CD4-positive, alpha-beta T cell (primary cell): ENCODE measurements around the gene PDZK1IP1. TPM values are rescaled to one million over a fixed set of nuclear protein-coding genes. Genes with fewer than 3 reads are reported as not detected.
A peak's percentile ranks its signal among the peaks of the same experiment; 100 is the strongest.

Experiments used
- ATAC-seq: fragments of 200-7000 bp; cut with Tn5 transposase; one replicate; pipeline ENCODE4 v1.10.0; 2022; ENCODE audit warnings: mild to moderate bottlenecking; ENCODE audit not compliant: poor library complexity
- CTCF ChIA-PET: fragments of 350-600 bp; sonication (Branson Sonifier 250); formaldehyde crosslinking; loops from one replicate; lab custom pipeline; 2021; ENCODE audit warnings: antibody characterized with exemption, inconsistent platforms; lab: Charles Lee
- POLR2A ChIA-PET: fragments of 350-600 bp; sonication (Branson Sonifier 250); formaldehyde crosslinking; loops from one replicate; lab custom pipeline; 2021; ENCODE audit warnings: antibody characterized with exemption, inconsistent platforms; lab: Charles Lee
- DNase-seq, 14 experiments: peaks; one replicate each; pipeline ENCODE4 v3.0.0-alpha.2; 2013 to 2020; ENCODE audit warnings: mixed read lengths in 2 of 14
- H3K27ac ChIP-seq, 2 donors: one replicate each; pipeline versions ENCODE4 v1.5.1 to v1.7.0; 2013; ENCODE audit warnings: low read length in 2 of 2, low read depth in 1 of 2, mild to moderate bottlenecking in 1 of 2
- H3K27me3 ChIP-seq, 2 experiments: 1 replicate in 1 of 2; 2 replicates in 1 of 2; pipeline versions ENCODE4 v1.6.1 to v1.7.0; 2013; ENCODE audit warnings: low read length in 2 of 2, control low read depth in 1 of 2, mild to moderate bottlenecking in 1 of 2, moderate library complexity in 1 of 2; ENCODE audit not compliant: insufficient read depth in 2 of 2, control insufficient read depth in 1 of 2
- H3K36me3 ChIP-seq: one replicate; pipeline ENCODE4 v1.6.1; 2013; ENCODE audit warnings: low read length, control low read depth; ENCODE audit not compliant: insufficient read depth
- H3K4me1 ChIP-seq: one replicate; pipeline ENCODE4 v1.6.1; 2013; ENCODE audit warnings: low read length, control low read depth; ENCODE audit not compliant: insufficient read depth
- H3K4me3 ChIP-seq: one replicate; pipeline ENCODE4 v1.5.1; 2013; ENCODE audit warnings: mild to moderate bottlenecking, low read length, moderate library complexity
- H3K9me3 ChIP-seq, 2 experiments: 1 replicate in 1 of 2; 2 replicates in 1 of 2; pipeline versions ENCODE4 v1.6.1 to v1.7.0; 2013; ENCODE audit warnings: low read length in 2 of 2, mild to moderate bottlenecking in 2 of 2, control low read depth in 1 of 2, moderate library complexity in 1 of 2; ENCODE audit not compliant: control insufficient read depth in 1 of 2, insufficient read depth in 1 of 2
- H3K27ac Mint-ChIP-seq: one replicate; pipeline ENCODE4 v1.8.0; 2020; ENCODE audit warnings: mixed read lengths
- H3K27me3 Mint-ChIP-seq: one replicate; pipeline ENCODE4 v1.8.0; 2021; ENCODE audit warnings: mixed read lengths
- H3K36me3 Mint-ChIP-seq: one replicate; pipeline ENCODE4 v1.8.0; 2021; ENCODE audit warnings: low read depth, mixed read lengths
- H3K4me1 Mint-ChIP-seq: one replicate; pipeline ENCODE4 v1.8.0; 2021; ENCODE audit warnings: low read depth, mixed read lengths
- H3K4me3 Mint-ChIP-seq: one replicate; pipeline ENCODE4 v1.8.0; 2020; ENCODE audit warnings: mild to moderate bottlenecking, mixed read lengths
- H3K9me3 Mint-ChIP-seq: one replicate; pipeline ENCODE4 v1.8.0; 2020; ENCODE audit warnings: mixed read lengths
- intact Hi-C, 2 experiments: fragments of 100-400 bp; cut with DNase I in 1 of 2; cut with micrococcal nuclease in 1 of 2; formaldehyde crosslinking; loops; one replicate each; pipeline versions ENCODE4 v1.15.1 to v1.9.0; 2023 to 2025; cut with DNase I, micrococcal nuclease
- total RNA-seq, 174 experiments: library from RNA in 2 of 174; stranded (reverse) in 2 of 174; gene quantifications; one replicate each; pipeline ENCODE4 v1.2.3 and lab custom pipeline; 2021 to 2026
- TF ChIP-seq, protein P1 (sequence below): fragments of 200-600 bp; IDR thresholded peaks from one replicate; pipeline ENCODE4 v1.8.0; 2022; ENCODE audit warnings: antibody characterized with exemption, mild to moderate bottlenecking

PDZK1IP1 gene
- total RNA-seq, 2 experiments from 2014 or later, result not detected

GRCh38 chr1:47175227-47175934 lies 14.5 kb downstream of the PDZK1IP1 start:
- no peak overlapping the region for H3K27ac Mint-ChIP-seq
- no peak overlapping the region for H3K27ac ChIP-seq
- peaks cover 4 to 8% of the 10 kb centered on the region in 2 experiments for H3K9me3 ChIP-seq
- no peaks in the 10 kb centered on the region for H3K36me3 Mint-ChIP-seq
- H3K36me3 ChIP-seq, result no peaks in the 10 kb centered on the region
- intact Hi-C loops, result loop anchor here in 1 of 2 experiments (5.0 kb wide), 1 partner anchor 537 kb away; no protein-coding TSS in a partner anchor
- peaks cover 11% of the 10 kb centered on the region for H3K4me1 ChIP-seq
- H3K9me3 Mint-ChIP-seq, result no peaks in the 10 kb centered on the region
- TF ChIP-seq, protein P1, sequence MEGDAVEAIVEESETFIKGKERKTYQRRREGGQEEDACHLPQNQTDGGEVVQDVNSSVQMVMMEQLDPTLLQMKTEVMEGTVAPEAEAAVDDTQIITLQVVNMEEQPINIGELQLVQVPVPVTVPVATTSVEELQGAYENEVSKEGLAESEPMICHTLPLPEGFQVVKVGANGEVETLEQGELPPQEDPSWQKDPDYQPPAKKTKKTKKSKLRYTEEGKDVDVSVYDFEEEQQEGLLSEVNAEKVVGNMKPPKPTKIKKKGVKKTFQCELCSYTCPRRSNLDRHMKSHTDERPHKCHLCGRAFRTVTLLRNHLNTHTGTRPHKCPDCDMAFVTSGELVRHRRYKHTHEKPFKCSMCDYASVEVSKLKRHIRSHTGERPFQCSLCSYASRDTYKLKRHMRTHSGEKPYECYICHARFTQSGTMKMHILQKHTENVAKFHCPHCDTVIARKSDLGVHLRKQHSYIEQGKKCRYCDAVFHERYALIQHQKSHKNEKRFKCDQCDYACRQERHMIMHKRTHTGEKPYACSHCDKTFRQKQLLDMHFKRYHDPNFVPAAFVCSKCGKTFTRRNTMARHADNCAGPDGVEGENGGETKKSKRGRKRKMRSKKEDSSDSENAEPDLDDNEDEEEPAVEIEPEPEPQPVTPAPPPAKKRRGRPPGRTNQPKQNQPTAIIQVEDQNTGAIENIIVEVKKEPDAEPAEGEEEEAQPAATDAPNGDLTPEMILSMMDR, result peak; percentile 94
- peaks cover 1 to 11% of the 10 kb centered on the region in 2 experiments for H3K27me3 ChIP-seq
- POLR2A ChIA-PET, result no interaction called here
- peaks cover 54% of the 10 kb centered on the region for H3K27me3 Mint-ChIP-seq
- DNase-seq, result peak in 9 of 14 experiments; percentile 10 to 64 (median 25)
- no peak overlapping the region for H3K4me3 Mint-ChIP-seq
- CTCF ChIA-PET, result interaction anchor here (1.1 kb wide), 1 partner anchor 12 kb away, joined by 3 read pairs; no protein-coding TSS in a partner anchor
- peak; percentile 73 for ATAC-seq
- peaks cover 15% of the 10 kb centered on the region for H3K4me1 Mint-ChIP-seq
- H3K4me3 ChIP-seq, result no peak overlapping the region

- intact Hi-C loops, result loop anchor here in 1 of 2 experiments (5.0 kb wide), 1 partner anchor 538 kb away; no protein-coding TSS in a partner anchor
- Mint-ChIP-seq H3K4me1 (peaks cover 13% of the 10 kb centered on the region), H3K27me3 (peaks cover 50% of the 10 kb centered on the region), H3K4me3 (no peak overlapping the region), H3K27ac (no peak overlapping the region), H3K9me3 (no peaks in the 10 kb centered on the region), H3K36me3 (no peaks in the 10 kb centered on the region)
- Histone ChIP-seq H3K27ac (no peak overlapping the region), H3K4me3 (no peak overlapping the region), H3K9me3 (peaks cover 4 to 8% of the 10 kb centered on the region in 2 experiments), H3K4me1 (peaks cover 7% of the 10 kb centered on the region), H3K27me3 (peaks cover 0 to 5% of the 10 kb centered on the region in 2 experiments), H3K36me3 (no peaks in the 10 kb centered on the region)
- ChIA-PET CTCF (interaction anchor here (1.1 kb wide), 1 partner anchor 11 kb away, joined by 3 read pairs; no protein-coding TSS in a partner anchor), POLR2A (no interaction called here)
- ATAC-seq, result no peak
- no peak for DNase-seq
- TF ChIP-seq, protein P1, result no peak
Measured at GRCh38 chr1:47174656-47175020, 15.2 kb downstream of the PDZK1IP1 start.

GRCh38 chr1:47172782-47173181 lies 17.1 kb downstream of the PDZK1IP1 start:
- Histone ChIP-seq H3K9me3 (peaks cover 4 to 8% of the 10 kb centered on the region in 2 experiments), H3K27me3 (peaks cover 0 to 5% of the 10 kb centered on the region in 2 experiments), H3K27ac (no peak overlapping the region), H3K4me3 (no peak overlapping the region), H3K36me3 (no peaks in the 10 kb centered on the region), H3K4me1 (no peaks in the 10 kb centered on the region)
- Mint-ChIP-seq H3K4me1 (peaks cover 6% of the 10 kb centered on the region), H3K27ac (no peak overlapping the region), H3K27me3 (peaks cover 50% of the 10 kb centered on the region), H3K9me3 (no peaks in the 10 kb centered on the region), H3K36me3 (no peaks in the 10 kb centered on the region), H3K4me3 (no peak overlapping the region)
- DNase-seq, result no peak
- ATAC-seq, result no peak
- intact Hi-C loops, result no loop called here
- ChIA-PET POLR2A (no interaction called here), CTCF (no interaction called here)
- TF ChIP-seq, protein P1, result no peak
